Cardiac muscle cell (in vitro differentiated cells and primary cell): Measurements from ENCODE around the gene AQP2. TPM values are rescaled to one million over a fixed set of nuclear protein-coding genes. Genes with fewer than 3 reads are reported as not detected.

Experiments used
- DNase-seq, 2 donors: peaks; one replicate each; pipeline versions ENCODE4 v3.0.0 to v3.0.0-alpha.2; 2010 to 2017; ENCODE audit warnings: low read depth in 1 of 2, low spot score in 1 of 2
- H3K27ac ChIP-seq: fragments of 200-600 bp; sonication (generic); 2 replicates; pipeline ENCODE4 v1.5.1; 2016
- H3K27me3 ChIP-seq: fragments of 200-600 bp; sonication (generic); 2 replicates; pipeline ENCODE4 v1.6.0; 2016; ENCODE audit warnings: control low read depth
- H3K36me3 ChIP-seq: fragments of 200-600 bp; sonication (generic); 2 replicates; pipeline ENCODE4 v1.5.1; 2016; ENCODE audit warnings: control low read depth
- H3K4me1 ChIP-seq: fragments of 200-600 bp; sonication (generic); 2 replicates; pipeline ENCODE4 v1.8.1; 2017; ENCODE audit warnings: low read depth, mild to moderate bottlenecking, mixed run types
- H3K4me3 ChIP-seq: fragments of 200-600 bp; sonication (generic); 2 replicates; pipeline ENCODE4 v1.5.1; 2016; ENCODE audit warnings: mild to moderate bottlenecking
- H3K9me3 ChIP-seq: fragments of 200-600 bp; sonication (generic); 2 replicates; pipeline ENCODE4 v1.5.1; 2017; ENCODE audit warnings: low read depth, mild to moderate bottlenecking, control low read depth
- CTCF ChIP-seq: IDR thresholded peaks from 2 replicates; pipeline ENCODE4 v1.5.1; 2012; ENCODE audit warnings: low read depth, mild to moderate bottlenecking, low read length
- polyA plus RNA-seq: library from polyadenylated mRNA; unstranded; fragments of >200 nt; fragmentation: Nextera tagmentation; extraction: Ambion mirVana; gene quantifications from 2 replicates; pipeline ENCODE4 v1.2.1, GENCODE V29; 2016
- total RNA-seq: library from RNA; depleted of rRNA; stranded (reverse); fragments of >200 nt; gene quantifications from 2 replicates; pipeline ENCODE4 v1.2.3, GENCODE V29; 2016

Gene AQP2
- total and polyA plus RNA-seq, 2 experiments from 2014 or later, result not detected

GRCh38 chr12:49909826-49910225 is 40.7 kb upstream of the AQP2 start:
- Histone ChIP-seq H3K9me3 (no peaks in the 10 kb centered on the region), H3K4me3 (no peak overlapping the region), H3K36me3 (no peaks in the 10 kb centered on the region), H3K4me1 (peaks cover 23% of the 10 kb centered on the region), H3K27me3 (peaks cover 1% of the 10 kb centered on the region), H3K27ac (peak overlapping the region; percentile 5)
- peak; percentile 68 to 70 for DNase-seq
- TF ChIP-seq CTCF, result no peak

- Histone ChIP-seq H3K36me3 (no peaks in the 10 kb centered on the region), H3K4me3 (no peak overlapping the region), H3K27me3 (no peaks in the 10 kb centered on the region), H3K9me3 (no peaks in the 10 kb centered on the region), H3K4me1 (peaks cover 23% of the 10 kb centered on the region), H3K27ac (peak overlapping the region; percentile 5)
- no peak for TF ChIP-seq CTCF
- no peak for DNase-seq
These were observed 40.0 kb upstream of the AQP2 start for GRCh38 chr12:49910331-49911212.

- H3K27me3 ChIP-seq, result no peaks in the 10 kb centered on the region
- no peak for DNase-seq
- peaks cover 23% of the 10 kb centered on the region for H3K4me1 ChIP-seq
- H3K36me3 ChIP-seq, result no peaks in the 10 kb centered on the region
- TF ChIP-seq CTCF, result no peak
- no peak overlapping the region for H3K4me3 ChIP-seq
- H3K27ac ChIP-seq, result no peak overlapping the region
- no peaks in the 10 kb centered on the region for H3K9me3 ChIP-seq
These were observed 39.3 kb upstream of the AQP2 start for GRCh38 chr12:49911213-49911605.

GRCh38 chr12:49912345-49913255 is 37.9 kb upstream of the AQP2 start:
- Histone ChIP-seq H3K9me3 (no peaks in the 10 kb centered on the region), H3K27me3 (no peaks in the 10 kb centered on the region), H3K36me3 (no peaks in the 10 kb centered on the region), H3K27ac (no peak overlapping the region), H3K4me3 (no peak overlapping the region), H3K4me1 (peaks cover 23% of the 10 kb centered on the region)
- TF ChIP-seq CTCF, result no peak
- DNase-seq, result peak in 1 of 2 donors; percentile 41

GRCh38 chr12:49916129-49916919 is 34.2 kb upstream of the AQP2 start:
- Histone ChIP-seq H3K27ac (no peak overlapping the region), H3K9me3 (no peaks in the 10 kb centered on the region), H3K27me3 (no peaks in the 10 kb centered on the region), H3K4me1 (peaks cover 10% of the 10 kb centered on the region), H3K36me3 (no peaks in the 10 kb centered on the region), H3K4me3 (no peak overlapping the region)
- DNase-seq, result no peak
- no peak for TF ChIP-seq CTCF
